ENCODE data around the gene SMIM23. TPM values are rescaled to one million over a fixed set of nuclear protein-coding genes. Genes with fewer than 3 reads are reported as not detected.

The SMIM23 gene
- total and polyA plus RNA-seq, 2 experiments from 2014 or later: not detected

DNA sequence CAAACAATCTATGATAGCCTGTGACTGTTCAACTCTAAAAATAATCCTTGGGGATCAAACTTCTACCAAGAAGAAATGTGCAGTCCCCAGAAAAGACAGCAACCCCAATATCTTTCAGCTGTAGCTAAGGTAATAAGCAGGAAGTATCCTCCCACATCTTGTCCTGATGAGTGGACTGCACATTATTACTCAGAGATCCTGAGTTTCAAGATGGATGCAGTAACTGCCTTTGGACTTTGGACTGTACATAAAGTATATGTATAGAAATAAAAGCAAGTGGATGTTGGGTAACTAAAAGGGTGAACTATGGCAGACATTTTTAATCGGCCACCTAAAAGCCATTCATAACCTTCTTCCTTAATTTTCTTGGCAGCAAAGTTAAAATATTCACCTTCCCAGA lies 45.1 kb downstream of the SMIM23 start:
- Histone ChIP-seq H3K36me3 (ENCODE audit: insufficient read depth) (0 out of 2 replicates have a peak, but pooled peaks cover 3% of the 10 kb centered on the region), H3K4me2 (no peak overlapping the region), H3K79me2 (replicated peaks; ENCODE audit: insufficient read depth) (no peaks in the 10 kb centered on the region), H3K9me2 (ENCODE audit: insufficient read depth) (no peaks in the 10 kb centered on the region), H3K4me3 (no peak overlapping the region), H3K27me3 (ENCODE audit: insufficient read depth) (no peaks in the 10 kb centered on the region), H3F3A (replicated peaks; ENCODE audit: low read depth) (no peaks in the 10 kb centered on the region), H3K4me1 (ENCODE audit: insufficient read depth) (no peaks in the 10 kb centered on the region), H2AFZ (no peak overlapping the region), H3K27ac (ENCODE audit: low read depth) (no peak overlapping the region), H4K20me1 (replicated peaks; ENCODE audit: insufficient read depth) (no peaks in the 10 kb centered on the region)
- ATAC-seq (no peak), DNase-seq (ENCODE audit: low spot score) (no peak)
- Mint-ChIP-seq H3K9me3 (peaks cover 4% of the 10 kb centered on the region; the same call in 2 of the 3 replicates), H3K4me1 (no peaks in the 10 kb centered on the region), H3K27me3 (ENCODE audit: insufficient read depth, low read depth, poor library complexity) (peaks cover 2% of the 10 kb centered on the region), H3K4me3 (no peak overlapping the region), H3K36me3 (ENCODE audit: low read depth) (peaks cover 3% of the 10 kb centered on the region; the same call in 1 of the 3 replicates), H3K27ac (no peak overlapping the region)
- TF ChIP-seq ZNF462 (CRISPR knock-in tag; IDR thresholded peaks at IDR 0.05) (no peak), NANOG (IDR thresholded peaks at IDR 0.05; ENCODE audit: borderline replicate concordance) (no peak), POLR2AphosphoS5 (IDR thresholded peaks at IDR 0.05; ENCODE audit: low read depth) (no peak), EZH2 (IDR thresholded peaks at IDR 0.05; ENCODE audit: low read depth, unreplicated experiment) (no peak), ZNF331 (CRISPR knock-in tag; IDR thresholded peaks at IDR 0.05; ENCODE audit: low read depth) (no peak)

GRCh38 chr5:171832775-171833174 lies 47.2 kb downstream of the SMIM23 start:
- no peak overlapping the region for H3K27ac ChIP-seq (ENCODE audit: low read depth)
- H3K79me2 ChIP-seq (replicated peaks; ENCODE audit: insufficient read depth): no peaks in the 10 kb centered on the region
- no peaks in the 10 kb centered on the region for H3K4me1 ChIP-seq (ENCODE audit: insufficient read depth)
- no peak overlapping the region for H2AFZ ChIP-seq
- H3K4me1 Mint-ChIP-seq: peaks cover 10% of the 10 kb centered on the region
- no peak overlapping the region for H3K27ac Mint-ChIP-seq
- H3K36me3 Mint-ChIP-seq (ENCODE audit: low read depth): peaks cover 3% of the 10 kb centered on the region; the same call in 1 of the 3 replicates
- H3K27me3 ChIP-seq (ENCODE audit: insufficient read depth): no peaks in the 10 kb centered on the region
- no peaks in the 10 kb centered on the region for H3K9me2 ChIP-seq (ENCODE audit: insufficient read depth)
- H3K4me3 ChIP-seq: no peak overlapping the region
- ATAC-seq (no peak), DNase-seq (ENCODE audit: low spot score) (no peak)
- H3K9me3 Mint-ChIP-seq: peaks cover 4% of the 10 kb centered on the region; the same call in 2 of the 3 replicates
- H3K27me3 Mint-ChIP-seq (ENCODE audit: insufficient read depth, low read depth, poor library complexity): no peaks in the 10 kb centered on the region
- no peaks in the 10 kb centered on the region for H4K20me1 ChIP-seq (replicated peaks; ENCODE audit: insufficient read depth)
- H3K4me3 Mint-ChIP-seq: no peak overlapping the region
- no peaks in the 10 kb centered on the region for H3F3A ChIP-seq (replicated peaks; ENCODE audit: low read depth)
- H3K36me3 ChIP-seq (ENCODE audit: insufficient read depth): 0 out of 2 replicates have a peak, but pooled peaks cover 3% of the 10 kb centered on the region
- H3K4me2 ChIP-seq: no peak overlapping the region
- TF ChIP-seq ETS1 (IDR thresholded peaks at IDR 0.05) (no peak), EZH2 (IDR thresholded peaks at IDR 0.05; ENCODE audit: low read depth, unreplicated experiment) (no peak), REST (IDR thresholded peaks at IDR 0.05; ENCODE audit: unreplicated experiment) (no peak), STAT1 (IDR thresholded peaks at IDR 0.05; ENCODE audit: unreplicated experiment) (no peak), NANOG (IDR thresholded peaks at IDR 0.05; ENCODE audit: borderline replicate concordance) (no peak), JUNB (IDR thresholded peaks at IDR 0.05; ENCODE audit: unreplicated experiment) (no peak), POLR2AphosphoS5 (IDR thresholded peaks at IDR 0.05; ENCODE audit: low read depth) (no peak)
